Cardiac muscle cell (in vitro differentiated cells and primary cell): ENCODE measurements around the gene CXCL12. TPM values are rescaled to one million over a fixed set of nuclear protein-coding genes. Genes with fewer than 3 reads are reported as not detected.

Source experiments
- DNase-seq, 2 donors: peaks; one replicate each; pipeline versions ENCODE4 v3.0.0 to v3.0.0-alpha.2; 2010 to 2017; ENCODE audit warnings: low read depth in 1 of 2, low spot score in 1 of 2
- H3K27ac ChIP-seq: fragments of 200-600 bp; sonication (generic); 2 replicates; pipeline ENCODE4 v1.5.1; 2016
- H3K27me3 ChIP-seq: fragments of 200-600 bp; sonication (generic); 2 replicates; pipeline ENCODE4 v1.6.0; 2016; ENCODE audit warnings: control low read depth
- H3K36me3 ChIP-seq: fragments of 200-600 bp; sonication (generic); 2 replicates; pipeline ENCODE4 v1.5.1; 2016; ENCODE audit warnings: control low read depth
- H3K4me1 ChIP-seq: fragments of 200-600 bp; sonication (generic); 2 replicates; pipeline ENCODE4 v1.8.1; 2017; ENCODE audit warnings: low read depth, mild to moderate bottlenecking, mixed run types
- H3K4me3 ChIP-seq: fragments of 200-600 bp; sonication (generic); 2 replicates; pipeline ENCODE4 v1.5.1; 2016; ENCODE audit warnings: mild to moderate bottlenecking
- H3K9me3 ChIP-seq: fragments of 200-600 bp; sonication (generic); 2 replicates; pipeline ENCODE4 v1.5.1; 2017; ENCODE audit warnings: low read depth, mild to moderate bottlenecking, control low read depth
- polyA plus RNA-seq: library from polyadenylated mRNA; unstranded; fragments of >200 nt; fragmentation: Nextera tagmentation; extraction: Ambion mirVana; gene quantifications from 2 replicates; pipeline ENCODE4 v1.2.1, GENCODE V29; 2016
- total RNA-seq: library from RNA; depleted of rRNA; stranded (reverse); fragments of >200 nt; gene quantifications from 2 replicates; pipeline ENCODE4 v1.2.3, GENCODE V29; 2016
- TF ChIP-seq, protein P1 (sequence below): IDR thresholded peaks from 2 replicates; pipeline ENCODE4 v1.5.1; 2012; ENCODE audit warnings: low read depth, mild to moderate bottlenecking, low read length

CXCL12 gene
- total and polyA plus RNA-seq, 2 experiments from 2014 or later: 10.1 to 68.9 TPM

DNA sequence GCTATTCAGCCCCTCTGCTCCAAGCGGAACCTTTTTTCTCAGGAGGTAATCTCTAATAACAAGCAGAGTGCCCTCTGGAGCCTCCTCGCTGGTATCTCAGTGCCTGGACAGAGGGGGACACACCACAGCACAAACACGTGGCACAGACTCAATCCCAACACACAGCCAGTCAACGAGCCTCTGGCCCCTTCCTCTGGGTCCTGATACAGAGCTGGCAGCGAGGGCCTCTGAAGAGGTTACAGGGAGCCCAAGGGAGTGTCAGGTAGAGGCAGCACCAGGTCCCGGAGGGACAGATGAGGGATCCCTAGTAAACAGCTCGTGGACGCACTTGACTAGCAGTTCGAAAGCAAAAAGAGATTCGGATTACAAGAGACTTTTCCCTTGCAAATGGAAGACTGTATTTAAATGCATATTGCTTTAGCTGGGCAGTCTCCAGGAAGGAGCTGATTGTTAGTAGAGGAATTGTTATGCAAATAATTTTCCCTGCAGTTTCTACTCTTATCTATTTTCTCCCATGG is 14.1 kb downstream of the CXCL12 start:
- Histone ChIP-seq H3K27ac (no peak overlapping the region), H3K9me3 (no peaks in the 10 kb centered on the region), H3K27me3 (no peaks in the 10 kb centered on the region), H3K4me1 (peaks cover 14% of the 10 kb centered on the region), H3K4me3 (no peak overlapping the region), H3K36me3 (no peaks in the 10 kb centered on the region)
- TF ChIP-seq, protein P1, sequence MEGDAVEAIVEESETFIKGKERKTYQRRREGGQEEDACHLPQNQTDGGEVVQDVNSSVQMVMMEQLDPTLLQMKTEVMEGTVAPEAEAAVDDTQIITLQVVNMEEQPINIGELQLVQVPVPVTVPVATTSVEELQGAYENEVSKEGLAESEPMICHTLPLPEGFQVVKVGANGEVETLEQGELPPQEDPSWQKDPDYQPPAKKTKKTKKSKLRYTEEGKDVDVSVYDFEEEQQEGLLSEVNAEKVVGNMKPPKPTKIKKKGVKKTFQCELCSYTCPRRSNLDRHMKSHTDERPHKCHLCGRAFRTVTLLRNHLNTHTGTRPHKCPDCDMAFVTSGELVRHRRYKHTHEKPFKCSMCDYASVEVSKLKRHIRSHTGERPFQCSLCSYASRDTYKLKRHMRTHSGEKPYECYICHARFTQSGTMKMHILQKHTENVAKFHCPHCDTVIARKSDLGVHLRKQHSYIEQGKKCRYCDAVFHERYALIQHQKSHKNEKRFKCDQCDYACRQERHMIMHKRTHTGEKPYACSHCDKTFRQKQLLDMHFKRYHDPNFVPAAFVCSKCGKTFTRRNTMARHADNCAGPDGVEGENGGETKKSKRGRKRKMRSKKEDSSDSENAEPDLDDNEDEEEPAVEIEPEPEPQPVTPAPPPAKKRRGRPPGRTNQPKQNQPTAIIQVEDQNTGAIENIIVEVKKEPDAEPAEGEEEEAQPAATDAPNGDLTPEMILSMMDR: peak; percentile 26
- DNase-seq: peak in 1 of 2 donors; percentile 32

DNA sequence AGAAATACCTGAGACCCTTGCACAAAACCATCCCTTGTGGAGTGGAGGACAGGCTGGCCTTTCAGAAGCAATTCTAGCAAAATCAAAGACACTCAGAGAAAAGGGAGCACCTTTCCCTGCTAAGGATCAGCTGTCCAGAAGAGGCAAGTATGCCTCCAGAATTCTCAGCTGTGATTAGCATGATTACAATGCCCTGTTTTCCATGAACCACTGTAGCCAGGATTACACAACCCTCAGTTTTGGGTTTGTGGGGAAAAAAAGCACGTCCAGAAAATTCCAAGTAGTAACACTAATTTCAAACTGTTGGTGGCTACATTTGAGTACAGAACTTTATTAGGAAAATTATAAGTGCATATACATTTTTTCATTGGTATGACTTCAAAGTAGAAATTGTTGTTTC is 15.0 kb downstream of the CXCL12 start:
- no peaks in the 10 kb centered on the region for H3K27me3 ChIP-seq
- H3K4me1 ChIP-seq: peaks cover 14% of the 10 kb centered on the region
- H3K36me3 ChIP-seq: no peaks in the 10 kb centered on the region
- peak in 1 of 2 donors; percentile 61 for DNase-seq
- H3K27ac ChIP-seq: no peak overlapping the region
- TF ChIP-seq, protein P1: no peak
- H3K9me3 ChIP-seq: no peaks in the 10 kb centered on the region
- H3K4me3 ChIP-seq: no peak overlapping the region

- H3K27ac ChIP-seq: no peak overlapping the region
- DNase-seq: peak in 1 of 2 donors; percentile 51
- TF ChIP-seq, protein P1: no peak
- peaks cover 14% of the 10 kb centered on the region for H3K4me1 ChIP-seq
- H3K4me3 ChIP-seq: no peak overlapping the region
- no peaks in the 10 kb centered on the region for H3K9me3 ChIP-seq
- H3K36me3 ChIP-seq: no peaks in the 10 kb centered on the region
- no peaks in the 10 kb centered on the region for H3K27me3 ChIP-seq
Observed at GRCh38 chr10:44369296-44369695, 15.6 kb downstream of the CXCL12 start.

GRCh38 chr10:44368637-44369036 is 16.3 kb downstream of the CXCL12 start:
- H3K27me3 ChIP-seq: no peaks in the 10 kb centered on the region
- H3K4me1 ChIP-seq: peaks cover 14% of the 10 kb centered on the region
- H3K27ac ChIP-seq: no peak overlapping the region
- DNase-seq: peak in 1 of 2 donors; percentile 44
- no peak overlapping the region for H3K4me3 ChIP-seq
- TF ChIP-seq, protein P1: no peak
- H3K9me3 ChIP-seq: no peaks in the 10 kb centered on the region
- H3K36me3 ChIP-seq: no peaks in the 10 kb centered on the region

DNA sequence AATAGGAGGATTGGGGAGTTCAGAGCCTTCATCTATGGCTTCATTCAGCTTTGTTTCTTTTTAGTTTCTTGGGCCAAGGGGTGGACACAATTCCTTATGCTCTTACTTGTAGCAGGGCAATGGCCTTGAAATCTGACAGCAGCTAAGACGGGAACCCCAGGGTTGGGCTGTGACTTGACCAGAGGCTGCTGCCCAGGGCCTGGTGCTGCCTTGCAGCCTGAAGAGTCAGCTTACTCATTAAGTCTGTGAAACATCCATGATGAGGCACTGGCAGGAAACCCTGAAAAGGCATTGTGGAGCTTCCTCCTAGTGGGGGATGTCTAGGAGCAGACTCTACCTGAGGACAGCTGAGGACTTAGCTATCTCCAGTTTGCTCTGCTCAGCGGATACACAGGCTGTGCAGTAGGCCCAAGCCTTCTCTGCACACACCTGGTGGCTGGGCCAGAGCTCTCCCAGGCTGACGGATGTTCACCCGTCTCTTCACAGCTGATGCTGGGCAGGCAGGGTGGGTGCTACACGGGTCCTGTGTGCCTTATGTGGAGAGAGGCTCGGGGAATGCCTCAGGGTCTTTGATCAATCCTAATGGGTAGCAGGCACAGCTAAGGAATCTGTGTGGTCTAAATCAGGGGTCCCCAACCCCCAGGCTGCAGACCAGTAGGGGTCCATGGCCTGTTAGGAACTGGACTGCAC is 17.8 kb downstream of the CXCL12 start:
- Histone ChIP-seq H3K27ac (no peak overlapping the region), H3K9me3 (no peaks in the 10 kb centered on the region), H3K36me3 (no peaks in the 10 kb centered on the region), H3K4me1 (peaks cover 12% of the 10 kb centered on the region), H3K4me3 (no peak overlapping the region), H3K27me3 (no peaks in the 10 kb centered on the region)
- TF ChIP-seq, protein P1: no peak
- no peak for DNase-seq
